ENCODE data around the gene PSMC6.
"Not testable (repeated sequence)": the region's sequence is repeated elsewhere in the genome, so short reads cannot be mapped to it uniquely, and the experiment has no call there.

PSMC6 gene

DNA sequence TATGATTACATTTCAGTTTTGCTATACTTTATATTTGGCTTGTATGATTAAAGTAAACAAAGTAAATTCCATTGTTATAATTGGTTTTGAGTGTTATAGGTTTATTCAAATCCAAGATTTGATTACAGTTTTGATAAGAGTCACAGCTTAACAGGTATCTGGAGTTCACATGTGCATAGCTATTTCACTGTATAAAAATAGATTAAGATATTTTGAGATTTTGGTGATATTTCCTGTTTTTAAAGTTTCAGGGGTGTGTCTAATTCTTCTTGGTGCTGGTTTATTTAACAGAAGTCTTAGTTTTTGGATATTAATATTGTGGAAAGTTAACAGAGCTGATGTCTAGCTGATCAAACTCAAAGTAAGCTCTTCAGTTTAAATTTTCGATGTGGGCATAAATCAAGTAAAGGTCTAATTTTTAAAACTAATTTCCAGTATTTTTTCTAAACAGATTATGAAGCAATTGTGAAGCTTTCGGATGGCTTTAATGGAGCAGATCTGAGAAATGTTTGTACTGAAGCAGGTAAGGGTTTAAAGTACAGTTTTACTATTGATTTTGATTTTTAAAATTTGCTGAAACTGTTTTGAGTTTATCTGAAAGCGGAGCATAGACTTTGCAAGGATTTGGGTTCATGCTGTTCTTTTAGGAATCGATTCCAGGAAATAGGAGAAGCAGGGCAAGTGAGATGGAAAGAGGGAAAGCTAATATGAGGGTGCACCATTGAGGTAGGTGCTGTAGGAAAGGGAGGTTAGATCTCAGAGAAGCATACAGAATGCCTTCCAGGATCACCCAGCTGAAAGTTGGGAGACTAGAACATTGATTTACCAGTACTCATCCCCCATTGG lies 16.7 kb downstream of the PSMC6 start:
- no peak for DNase-seq

DNA sequence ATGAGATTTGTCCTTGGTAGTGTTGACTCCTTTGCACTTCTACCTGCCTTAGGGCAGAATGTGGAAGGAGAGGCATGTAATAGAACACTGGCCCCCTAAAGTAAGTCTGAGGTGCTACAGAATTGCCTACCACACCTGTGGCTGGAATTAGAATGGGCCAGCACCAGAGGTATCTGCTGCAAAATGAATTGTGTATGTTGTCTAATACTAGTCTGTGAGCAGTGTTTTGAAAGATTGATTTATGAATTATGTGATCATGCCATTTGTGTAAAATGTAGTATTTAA lies 17.3 kb downstream of the PSMC6 start:
- DNase-seq: no peak

DNA sequence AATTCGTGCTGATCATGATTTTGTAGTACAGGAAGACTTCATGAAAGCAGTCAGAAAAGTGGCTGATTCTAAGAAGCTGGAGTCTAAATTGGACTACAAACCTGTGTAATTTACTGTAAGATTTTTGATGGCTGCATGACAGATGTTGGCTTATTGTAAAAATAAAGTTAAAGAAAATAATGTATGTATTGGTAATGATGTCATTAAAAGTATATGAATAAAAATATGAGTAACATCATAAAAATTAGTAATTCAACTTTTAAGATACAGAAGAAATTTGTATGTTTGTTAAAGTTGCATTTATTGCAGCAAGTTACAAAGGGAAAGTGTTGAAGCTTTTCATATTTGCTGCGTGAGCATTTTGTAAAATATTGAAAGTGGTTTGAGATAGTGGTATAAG lies 20.5 kb downstream of the PSMC6 start:
- not testable (repeated sequence) for DNase-seq

DNA sequence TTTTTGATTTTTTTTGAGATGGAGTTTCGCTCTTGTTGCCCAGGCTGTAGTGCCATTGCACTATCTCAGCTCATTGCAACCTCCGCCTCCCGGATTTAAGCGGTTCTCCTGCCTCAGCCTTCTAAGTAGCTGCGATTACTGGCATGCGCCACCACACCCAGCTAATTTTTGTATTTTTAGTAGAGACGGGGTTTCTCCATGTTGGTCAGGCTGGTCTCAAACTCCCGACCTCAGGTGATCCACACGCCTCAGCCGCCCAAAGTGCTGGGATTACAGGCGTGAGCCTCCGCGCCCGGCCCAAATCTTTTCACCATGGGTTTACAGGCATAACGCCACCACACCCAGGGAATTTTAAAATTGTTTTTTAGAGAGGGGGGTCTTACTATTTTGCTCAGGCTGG lies 22.0 kb downstream of the PSMC6 start:
- DNase-seq: not testable (repeated sequence)

DNA sequence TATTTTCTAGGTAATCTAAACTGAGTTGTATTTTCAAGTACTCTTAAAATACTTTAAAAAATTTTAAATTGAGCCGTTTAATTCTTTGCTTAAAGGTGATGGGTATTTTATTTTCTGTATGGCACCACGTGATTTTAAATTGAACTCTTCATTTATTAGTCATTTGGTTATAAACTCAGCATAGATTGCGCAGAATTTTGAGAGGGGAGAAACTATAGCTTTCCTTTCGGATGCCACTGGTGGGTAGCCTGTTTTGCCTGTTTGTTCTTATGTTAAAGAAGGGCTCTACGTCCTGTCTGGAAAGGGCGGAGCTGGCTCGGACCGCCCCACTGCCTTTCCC lies 22.6 kb downstream of the PSMC6 start:
- no peak for DNase-seq

DNA sequence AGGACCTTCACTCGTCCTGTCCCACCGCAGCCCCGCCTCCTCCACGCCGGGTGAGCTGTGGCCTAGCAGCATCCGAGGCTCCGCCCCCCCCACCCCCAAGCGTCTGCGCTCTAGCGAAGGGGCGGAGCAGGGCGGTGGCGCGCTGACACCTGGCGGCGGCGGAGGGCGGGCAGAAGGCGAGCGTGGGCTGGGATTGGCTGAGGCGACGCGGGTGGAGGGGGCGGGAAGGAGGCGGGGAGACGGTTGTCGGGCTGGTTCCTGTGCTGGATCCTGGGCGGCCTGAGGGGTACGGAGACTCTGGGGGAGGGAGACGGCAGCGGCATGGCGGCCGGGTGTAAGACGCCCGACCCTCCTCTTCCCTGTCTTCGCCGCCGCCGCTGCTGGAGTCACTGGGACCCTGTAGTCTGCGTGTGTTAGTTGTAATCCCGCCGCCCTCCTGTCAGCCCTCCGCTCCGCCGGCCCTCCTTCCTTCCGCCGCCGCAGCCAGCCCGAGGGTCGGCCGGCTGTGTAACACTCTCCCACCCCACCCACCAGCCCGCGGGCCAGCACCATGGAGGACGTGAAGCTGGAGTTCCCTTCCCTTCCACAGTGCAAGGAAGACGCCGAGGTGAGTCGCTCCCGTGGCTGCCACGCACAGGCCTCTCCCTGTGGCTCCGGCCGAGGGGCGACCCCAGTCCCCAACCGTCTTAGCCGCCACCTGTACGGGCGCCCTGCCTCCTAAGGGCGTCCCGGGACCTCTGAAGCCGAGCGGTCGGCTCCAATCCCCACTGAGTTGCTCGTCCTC lies 23.1 kb downstream of the PSMC6 start, which contains the start of gene STYX:
Gene STYX (plus strand): TSS at position 242 of the 784 bp plus-strand sequence. CDS start 309 bp downstream, at position 551.
- peak; percentile 93 to 97 for DNase-seq

DNA sequence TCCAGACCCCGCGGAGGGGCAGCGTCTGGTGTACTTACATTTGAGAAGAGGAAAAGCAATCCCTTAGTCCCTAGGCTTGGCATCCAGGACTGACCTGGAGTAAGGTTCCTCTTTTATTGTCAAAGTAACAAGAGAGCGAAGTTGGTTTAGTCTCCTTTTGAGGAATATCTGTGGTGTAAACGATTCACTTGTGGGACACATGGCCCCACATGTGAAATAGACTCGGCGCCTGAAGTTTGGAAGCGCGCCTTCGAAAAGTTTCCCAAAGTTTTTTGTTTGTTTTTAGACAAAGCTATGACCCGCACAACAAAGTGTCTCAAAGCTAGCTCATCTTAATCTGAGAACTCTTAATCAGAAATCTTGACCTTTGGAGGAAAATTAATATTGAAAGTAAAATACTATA lies 23.7 kb downstream of the PSMC6 start:
- DNase-seq: peak; percentile 62 to 63

DNA sequence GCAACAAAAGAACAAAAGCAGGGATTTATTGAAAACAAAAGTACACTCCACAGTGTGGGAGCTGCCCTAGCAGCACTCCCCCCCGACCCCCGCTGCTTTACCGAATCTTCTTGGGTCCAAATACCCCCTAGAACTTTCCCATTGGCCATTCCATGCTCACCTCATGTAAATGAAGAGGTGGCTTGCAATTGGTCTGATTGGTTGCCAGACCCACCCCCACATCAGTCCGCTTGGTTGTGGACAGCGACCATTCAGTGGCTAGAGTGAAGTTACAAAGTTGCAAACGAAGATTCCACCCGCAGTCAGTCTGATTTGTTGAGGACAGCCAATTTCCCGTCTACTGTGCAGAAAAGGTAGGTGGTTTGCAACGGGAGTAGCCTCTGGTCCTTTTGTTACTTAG lies 26.8 kb downstream of the PSMC6 start:
- no peak for DNase-seq

DNA sequence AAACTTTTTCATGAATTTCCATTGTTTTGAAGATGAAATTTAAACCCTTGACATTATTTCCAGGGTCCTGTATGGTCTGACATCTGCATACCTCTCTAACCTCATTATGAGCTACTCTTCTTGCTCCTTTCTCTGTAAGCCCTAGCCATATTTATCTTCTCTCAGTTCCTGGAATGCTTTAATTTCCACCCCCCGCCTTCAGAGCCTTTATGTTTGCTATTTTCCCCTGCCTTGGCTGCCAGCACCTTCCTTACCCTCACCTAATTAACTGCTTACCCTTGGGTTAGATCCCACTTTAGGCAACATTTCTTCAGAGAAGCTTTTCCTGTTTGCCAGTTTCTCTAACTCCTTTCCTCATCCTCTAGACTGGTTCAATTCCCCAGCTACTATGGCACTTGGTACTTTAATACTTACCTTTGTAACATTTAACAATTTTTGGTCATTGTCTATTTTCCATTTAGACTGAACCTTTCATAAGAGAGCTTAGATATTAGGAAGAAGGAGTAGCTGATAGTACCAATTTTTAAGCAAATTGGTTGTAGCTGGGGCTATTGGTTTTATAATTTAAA lies 29.0 kb downstream of the PSMC6 start:
- no peak for DNase-seq

DNA sequence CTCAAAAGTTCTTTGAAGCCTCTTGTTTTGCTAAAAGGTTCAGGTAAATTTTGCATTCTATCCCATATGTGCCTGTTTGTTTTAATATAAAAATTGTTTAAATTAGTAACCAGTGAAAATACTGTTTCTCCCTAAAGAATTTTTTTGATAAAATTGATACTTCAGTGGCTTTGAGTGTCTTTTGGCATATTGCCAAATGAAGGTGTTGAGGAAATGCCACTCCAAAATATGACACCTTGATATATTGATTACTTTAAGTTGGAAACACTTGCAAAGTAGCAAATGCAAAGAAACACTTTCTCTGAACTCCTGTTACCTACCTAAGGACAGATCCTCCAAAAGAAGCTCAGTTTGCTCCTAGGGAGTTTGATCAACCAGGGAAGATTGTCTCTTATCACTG lies 31.4 kb downstream of the PSMC6 start:
- no peak for DNase-seq

DNA sequence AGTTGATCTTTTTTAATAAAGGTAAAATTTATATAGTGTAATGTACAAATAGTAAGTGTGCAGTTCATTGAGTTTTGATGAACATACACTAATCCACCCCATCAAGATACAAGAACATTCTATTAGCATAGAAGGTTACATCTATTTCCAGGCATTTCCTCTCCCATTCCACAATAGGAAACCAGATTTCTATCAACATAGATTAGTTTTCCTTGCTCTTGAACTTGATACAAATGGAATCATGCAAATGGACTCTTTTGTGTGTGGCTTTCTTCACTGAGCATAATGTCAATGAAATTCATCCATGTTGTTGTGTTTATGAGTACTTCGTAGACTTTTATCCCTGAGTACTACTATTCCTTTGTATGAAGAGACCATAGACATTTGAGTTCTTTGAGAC lies 33.8 kb downstream of the PSMC6 start:
- DNase-seq: no peak

DNA sequence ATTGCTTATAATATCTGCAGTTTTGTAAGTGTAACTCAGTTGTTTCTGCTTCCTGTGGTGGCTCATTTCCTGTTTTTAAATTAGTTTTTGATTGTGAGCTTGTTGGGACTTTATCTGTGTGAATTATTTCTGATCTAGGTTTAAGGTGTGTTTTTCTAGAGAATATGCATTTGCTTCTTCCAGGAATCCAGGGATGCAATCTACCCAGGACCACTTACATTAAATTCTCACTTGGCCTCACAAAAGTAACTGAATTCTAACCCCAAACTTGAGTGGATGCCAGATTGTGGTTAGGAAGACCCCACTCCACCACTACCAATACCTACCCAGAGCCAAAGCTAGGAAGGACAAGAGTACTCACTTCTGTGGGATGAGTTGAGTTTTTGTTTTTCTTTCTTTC lies 34.9 kb downstream of the PSMC6 start:
- DNase-seq: no peak

DNA sequence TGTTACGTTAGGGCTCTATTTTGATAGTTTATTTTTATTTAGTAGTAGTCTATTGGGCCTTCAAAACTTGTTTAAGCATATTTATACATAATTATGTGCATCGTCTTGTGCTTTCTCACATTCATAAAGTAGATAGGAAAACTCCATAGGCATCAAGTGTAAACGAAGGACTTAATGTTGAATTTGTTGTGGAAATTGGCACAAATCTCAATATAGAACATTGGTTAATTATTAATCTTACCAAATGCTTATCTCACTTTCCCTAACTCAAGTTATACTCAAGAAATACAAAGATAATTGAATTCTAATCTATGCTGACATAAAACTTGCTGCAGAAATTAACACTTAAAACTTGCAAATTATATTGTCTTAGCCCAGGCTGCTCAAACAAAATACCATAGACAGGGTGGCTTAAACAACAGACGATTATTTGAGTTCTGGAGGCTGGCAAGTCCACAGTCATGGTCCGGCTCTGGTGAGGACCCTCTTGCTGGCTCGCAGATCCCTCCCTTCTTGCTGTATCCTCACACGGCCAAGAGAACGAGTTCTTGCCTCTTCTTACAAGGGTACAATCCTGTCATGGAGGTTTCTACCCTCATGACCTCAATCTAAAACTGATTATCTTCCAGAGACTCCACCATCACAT lies 41.8 kb downstream of the PSMC6 start:
- no peak for DNase-seq

DNA sequence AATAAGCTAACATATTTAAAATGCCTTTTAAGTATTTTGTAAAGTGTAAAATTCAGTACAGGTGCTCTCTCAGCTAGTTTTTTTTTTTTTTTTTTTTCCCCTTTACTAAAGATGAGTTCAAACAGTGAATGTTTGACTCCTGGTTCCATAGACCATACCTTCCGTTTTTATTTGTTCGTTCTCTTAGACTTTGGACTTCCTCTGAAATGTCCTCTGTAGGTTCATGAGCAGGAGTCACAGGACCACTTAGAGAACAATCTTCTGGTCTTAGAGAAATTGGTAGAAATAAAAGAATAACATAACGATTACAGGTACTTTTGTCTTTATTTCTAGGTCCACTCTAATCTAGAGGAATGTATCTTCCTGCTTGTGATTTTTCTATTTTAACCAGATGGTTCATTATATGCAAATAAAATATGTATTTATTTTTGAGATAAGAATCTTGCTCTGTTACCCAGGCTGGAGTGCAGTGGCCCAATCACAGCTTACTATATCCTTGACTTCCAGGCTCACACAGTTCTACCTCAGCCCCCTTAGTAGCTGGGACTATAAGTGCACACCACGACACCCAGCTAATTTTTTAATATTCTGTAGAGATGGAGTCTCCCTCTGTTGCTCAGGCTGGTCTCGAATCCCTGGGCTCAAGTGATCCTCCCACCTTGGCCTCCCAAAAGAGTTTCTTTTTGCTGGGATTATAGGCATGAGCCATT lies 48.8 kb downstream of the PSMC6 start:
- no peak for DNase-seq

DNA sequence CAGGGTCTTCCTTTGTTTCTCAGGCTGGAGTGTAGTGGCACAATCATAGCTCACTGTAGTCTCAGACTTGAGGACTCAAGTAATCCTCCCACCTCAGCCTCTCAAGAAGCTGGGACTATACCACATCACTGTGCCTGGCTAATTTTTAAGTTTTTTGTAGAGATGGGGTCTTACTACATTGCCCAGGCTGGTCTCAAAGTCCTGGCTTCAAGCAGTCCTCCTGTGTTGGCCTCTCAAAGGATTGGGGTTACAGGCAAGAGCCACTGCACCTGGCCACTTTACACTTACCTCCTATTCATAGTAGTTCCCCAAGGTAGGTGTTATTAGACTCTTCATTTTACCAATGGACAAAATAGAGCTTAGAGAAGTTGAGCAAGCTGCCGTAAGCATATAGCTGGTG lies 52.1 kb downstream of the PSMC6 start:
- DNase-seq: no peak

DNA sequence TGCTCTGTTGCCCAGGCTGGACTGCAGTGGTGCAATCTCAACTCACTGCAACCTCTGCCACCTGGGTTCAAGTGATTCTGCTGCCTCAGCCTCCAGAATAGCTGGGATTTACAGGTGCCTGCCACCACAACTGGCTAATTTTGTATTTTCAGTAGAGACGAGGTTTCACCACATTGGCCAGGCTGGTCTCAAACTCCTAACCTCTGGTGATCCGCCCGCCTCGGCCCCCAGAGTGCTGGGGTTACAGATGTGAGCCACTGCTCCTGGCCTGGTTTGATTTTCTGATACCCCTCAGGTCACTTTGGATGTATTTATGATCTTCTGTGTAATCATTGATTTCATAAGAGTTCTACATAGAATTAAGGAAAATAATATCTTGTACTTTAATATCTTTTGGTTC lies 55.9 kb downstream of the PSMC6 start:
- DNase-seq: not testable (repeated sequence)

DNA sequence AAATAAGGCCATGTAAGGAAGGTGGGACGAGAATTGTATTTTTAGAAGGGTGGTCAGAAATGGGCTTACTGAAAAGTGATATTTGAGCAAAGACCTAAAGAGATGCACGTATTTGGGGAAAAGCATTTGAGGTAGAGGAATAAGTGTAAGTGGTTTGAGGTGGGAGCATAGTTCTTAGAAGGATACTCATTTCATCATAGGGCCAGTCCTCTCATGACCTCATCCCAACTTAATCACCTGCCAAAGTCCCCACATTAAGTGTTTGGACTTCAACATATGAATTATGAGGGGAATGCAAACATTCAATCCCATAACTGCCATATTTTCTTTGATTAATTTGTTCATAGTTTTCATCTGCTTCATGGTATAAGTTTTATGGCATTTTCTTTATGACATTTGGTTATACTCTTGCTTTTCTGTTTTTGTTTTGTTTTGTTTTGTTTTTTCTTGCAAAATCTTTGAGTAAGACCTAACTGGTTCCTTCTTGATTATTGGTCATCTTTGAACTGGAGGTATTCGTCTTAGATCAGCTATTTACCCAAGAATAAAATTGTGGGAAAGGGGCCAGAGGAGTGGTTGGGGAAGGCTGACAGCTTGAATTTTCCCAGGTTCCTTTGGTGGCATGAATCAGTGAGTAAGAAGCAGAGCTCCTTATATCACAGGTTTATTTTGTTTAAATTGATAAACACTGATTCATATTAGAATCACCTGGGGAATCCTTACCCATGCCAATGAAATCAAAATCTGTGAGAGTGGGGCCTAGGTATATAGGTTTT lies 60.2 kb downstream of the PSMC6 start:
- no peak for DNase-seq

DNA sequence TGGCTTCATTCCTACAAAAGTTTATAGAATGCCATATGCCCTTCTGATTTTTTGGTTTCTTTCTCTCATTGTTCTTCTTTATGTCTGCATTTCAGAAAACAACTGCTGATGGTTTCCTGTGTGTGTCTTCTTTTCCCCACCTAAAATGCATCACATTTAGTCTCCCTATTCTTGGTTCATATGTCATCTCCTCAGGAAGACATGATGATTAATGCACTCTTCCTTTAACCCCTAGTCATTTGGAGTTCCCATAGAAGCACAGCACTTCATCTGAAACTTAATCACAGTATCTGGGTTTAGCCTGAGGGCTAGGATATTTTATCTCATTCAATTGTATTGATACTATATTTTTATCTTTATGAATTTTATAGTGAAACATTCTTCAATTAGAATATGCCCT lies 62.9 kb downstream of the PSMC6 start:
- DNase-seq: no peak

DNA sequence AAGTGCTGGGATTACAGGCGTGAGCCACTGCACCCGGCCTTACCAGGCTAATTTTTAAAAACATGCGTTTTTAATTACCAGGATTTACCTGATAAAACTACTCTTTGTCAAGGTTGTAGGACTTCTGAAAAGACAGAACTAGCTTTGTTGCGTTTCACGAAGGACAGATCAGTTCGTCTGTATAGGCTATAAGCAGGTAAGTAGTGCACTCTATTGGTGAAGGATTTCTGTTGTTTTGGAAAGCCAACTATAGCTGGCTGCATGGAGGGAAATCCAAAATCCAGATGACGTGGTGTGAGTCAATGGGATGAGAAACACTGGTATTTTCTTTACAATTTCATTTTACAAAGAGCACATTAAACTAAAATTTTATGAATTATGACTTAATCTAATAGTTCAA lies 69.8 kb downstream of the PSMC6 start:
- DNase-seq: no peak
